Peyer's patch (tissue), 4 donors: ENCODE results near the gene FBXL16. TPM values are rescaled to one million over a fixed set of nuclear protein-coding genes. Genes with fewer than 3 reads are reported as not detected.
A peak's percentile ranks its signal among the peaks of the same experiment; 100 is the strongest.

Experiments
- DNase-seq, 3 donors: peaks; one replicate each; pipeline ENCODE4 v3.0.0-alpha.2; 2017 to 2019
- H3K27ac ChIP-seq, 4 donors: fragments of 200-600 bp; sonication (generic); one replicate each; pipeline ENCODE4 v1.5.1; 2016 to 2019
- H3K27me3 ChIP-seq, 2 donors: fragments of 200-600 bp; sonication (generic); one replicate each; pipeline ENCODE4 v1.5.1; 2019
- H3K36me3 ChIP-seq, 3 donors: fragments of 200-600 bp; sonication (generic); one replicate each; pipeline ENCODE4 v1.5.1; 2016 to 2019
- H3K4me1 ChIP-seq, 4 donors: fragments of 200-600 bp; sonication (generic); one replicate each; pipeline ENCODE4 v1.5.1; 2016 to 2019
- H3K4me3 ChIP-seq, 4 donors: fragments of 200-600 bp; sonication (generic); 1 replicate in 3 of 4; 2 replicates in 1 of 4; pipeline ENCODE4 v1.5.1; 2016 to 2019; ENCODE audit warnings: mild to moderate bottlenecking in 1 of 4
- H3K9me3 ChIP-seq, 4 donors: fragments of 200-600 bp; sonication (generic); one replicate each; pipeline ENCODE4 v1.5.1; 2016 to 2019; ENCODE audit warnings: mild to moderate bottlenecking in 1 of 4
- POLR2A ChIP-seq, 2 donors: fragments of 450-650 bp; IDR thresholded peaks; one replicate each; pipeline ENCODE4 v1.5.1; 2017; ENCODE audit warnings: antibody characterized with exemption in 2 of 2, mild to moderate bottlenecking in 2 of 2, moderate library complexity in 2 of 2
- total RNA-seq, 4 donors: library from RNA; depleted of rRNA; stranded (reverse); fragments of >200 nt; gene quantifications; one replicate each; pipeline ENCODE4 v1.1.0, GENCODE V29; 2016
- TF ChIP-seq, protein P1 (sequence below), 6 experiments: fragments of 450-650 bp in 4 of 6; fragments of 200-600 bp in 2 of 6; sonication (generic) in 1 of 6; IDR thresholded peaks; one replicate each; pipeline ENCODE4 v1.5.1; 2017 to 2019; ENCODE audit warnings: antibody characterized with exemption in 6 of 6, mild to moderate bottlenecking in 3 of 6, moderate library complexity in 1 of 6

The FBXL16 gene
- total RNA-seq, 4 donors from 2014 or later: 1.4 to 2.5 (median 1.9) TPM

DNA sequence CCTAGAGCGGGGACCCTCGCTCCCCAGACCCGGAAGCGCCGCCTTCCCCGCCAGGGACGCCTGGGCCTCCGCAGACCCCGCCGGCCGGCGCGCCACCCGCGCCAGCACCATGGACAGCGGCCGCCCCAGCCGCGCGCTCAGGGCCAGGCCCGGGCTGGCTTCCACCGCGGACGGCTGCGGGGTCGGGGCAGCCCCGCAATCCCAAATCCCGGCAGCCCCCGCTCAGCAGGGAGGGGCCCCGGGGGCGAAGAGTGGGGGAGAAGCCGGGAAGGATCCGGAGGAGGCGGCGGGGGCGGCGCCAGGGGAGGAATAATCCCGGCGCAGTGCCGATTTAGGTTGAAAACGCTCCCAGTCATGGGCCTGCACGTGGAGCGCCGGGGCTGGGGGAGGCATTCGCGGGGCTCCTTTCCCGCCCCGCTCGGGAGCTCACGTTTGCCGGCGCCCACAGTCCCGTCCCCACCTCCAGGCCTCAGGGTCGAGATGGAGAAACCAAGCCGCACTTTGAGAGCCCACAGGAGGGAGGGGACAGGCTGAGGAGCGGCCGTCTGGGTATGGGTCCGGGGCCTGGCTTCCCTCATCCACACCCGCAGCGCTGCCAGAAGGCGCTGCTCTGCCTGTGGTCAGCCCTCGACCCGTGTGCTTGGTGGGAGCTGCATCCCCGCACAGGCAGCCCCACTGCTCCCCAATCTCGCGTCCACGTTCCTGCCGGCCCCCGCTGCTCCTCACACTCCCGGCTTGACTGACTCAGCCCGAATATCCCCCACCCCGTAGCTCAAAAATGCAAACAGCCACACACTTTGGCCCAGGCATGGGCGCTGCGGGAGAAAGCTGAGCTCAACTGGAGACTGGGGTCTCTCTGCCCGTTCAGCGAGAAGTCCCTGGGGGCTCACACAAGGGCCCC lies 4.7 kb downstream of the FBXL16 start:
- H3K4me1 ChIP-seq: peaks cover 0 to 16% (median 9%) of the 10 kb centered on the region in 4 donors
- no peak overlapping the region for H3K27ac ChIP-seq
- H3K9me3 ChIP-seq: no peaks in the 10 kb centered on the region
- H3K27me3 ChIP-seq: peaks cover 0 to 57% of the 10 kb centered on the region in 2 donors
- no peak for DNase-seq
- no peaks in the 10 kb centered on the region for H3K36me3 ChIP-seq
- no peak overlapping the region for H3K4me3 ChIP-seq
- no peak for TF ChIP-seq POLR2A (IDR thresholded peaks at IDR 0.05)
- TF ChIP-seq, protein P1, sequence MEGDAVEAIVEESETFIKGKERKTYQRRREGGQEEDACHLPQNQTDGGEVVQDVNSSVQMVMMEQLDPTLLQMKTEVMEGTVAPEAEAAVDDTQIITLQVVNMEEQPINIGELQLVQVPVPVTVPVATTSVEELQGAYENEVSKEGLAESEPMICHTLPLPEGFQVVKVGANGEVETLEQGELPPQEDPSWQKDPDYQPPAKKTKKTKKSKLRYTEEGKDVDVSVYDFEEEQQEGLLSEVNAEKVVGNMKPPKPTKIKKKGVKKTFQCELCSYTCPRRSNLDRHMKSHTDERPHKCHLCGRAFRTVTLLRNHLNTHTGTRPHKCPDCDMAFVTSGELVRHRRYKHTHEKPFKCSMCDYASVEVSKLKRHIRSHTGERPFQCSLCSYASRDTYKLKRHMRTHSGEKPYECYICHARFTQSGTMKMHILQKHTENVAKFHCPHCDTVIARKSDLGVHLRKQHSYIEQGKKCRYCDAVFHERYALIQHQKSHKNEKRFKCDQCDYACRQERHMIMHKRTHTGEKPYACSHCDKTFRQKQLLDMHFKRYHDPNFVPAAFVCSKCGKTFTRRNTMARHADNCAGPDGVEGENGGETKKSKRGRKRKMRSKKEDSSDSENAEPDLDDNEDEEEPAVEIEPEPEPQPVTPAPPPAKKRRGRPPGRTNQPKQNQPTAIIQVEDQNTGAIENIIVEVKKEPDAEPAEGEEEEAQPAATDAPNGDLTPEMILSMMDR (IDR thresholded peaks at IDR 0.05): no peak

DNA sequence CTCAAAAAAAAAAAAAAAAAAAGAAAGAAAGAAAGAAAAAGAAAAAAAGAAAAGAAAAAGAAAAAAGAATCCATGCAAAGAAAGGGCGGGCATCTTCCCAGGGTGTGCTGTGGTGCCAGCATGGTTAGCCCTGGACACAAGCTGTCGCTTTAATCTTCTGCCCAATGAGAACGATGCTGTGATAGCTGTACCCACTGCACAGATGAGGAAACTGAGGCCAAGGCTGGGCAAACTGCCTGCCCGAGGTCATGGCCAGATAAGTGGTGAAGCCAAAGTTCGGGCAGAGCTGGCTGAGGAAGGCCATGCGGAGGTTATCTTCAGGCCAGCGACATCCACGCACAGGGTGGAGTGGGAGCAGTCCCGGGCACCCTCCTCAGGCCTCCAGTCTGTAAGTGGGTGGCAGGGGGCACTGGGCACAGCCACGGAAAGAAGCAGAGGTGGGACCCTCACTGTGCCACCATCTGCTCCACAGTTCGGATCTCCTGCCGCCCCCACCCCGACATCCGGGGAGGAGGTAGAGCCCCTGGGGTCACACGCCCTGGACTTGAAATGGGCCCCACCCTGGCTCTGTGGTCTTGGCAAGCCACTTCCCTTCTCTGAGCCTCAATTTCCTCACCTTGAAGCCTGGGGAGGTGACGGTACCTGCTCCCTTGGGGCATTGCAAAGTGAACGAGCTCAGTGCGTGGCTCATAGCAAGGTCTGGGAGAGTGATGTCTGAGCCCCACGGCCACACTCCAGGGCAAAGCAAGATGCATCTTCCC lies 6.5 kb downstream of the FBXL16 start:
- TF ChIP-seq POLR2A (IDR thresholded peaks at IDR 0.05): no peak
- TF ChIP-seq, protein P1 (IDR thresholded peaks at IDR 0.05): no peak
- no peaks in the 10 kb centered on the region for H3K9me3 ChIP-seq
- no peak for DNase-seq
- no peaks in the 10 kb centered on the region for H3K36me3 ChIP-seq
- peaks cover 0 to 23% (median 20%) of the 10 kb centered on the region in 4 donors for H3K4me1 ChIP-seq
- H3K27ac ChIP-seq: no peak overlapping the region
- no peak overlapping the region for H3K4me3 ChIP-seq
- peaks cover 0 to 61% of the 10 kb centered on the region in 2 donors for H3K27me3 ChIP-seq

DNA sequence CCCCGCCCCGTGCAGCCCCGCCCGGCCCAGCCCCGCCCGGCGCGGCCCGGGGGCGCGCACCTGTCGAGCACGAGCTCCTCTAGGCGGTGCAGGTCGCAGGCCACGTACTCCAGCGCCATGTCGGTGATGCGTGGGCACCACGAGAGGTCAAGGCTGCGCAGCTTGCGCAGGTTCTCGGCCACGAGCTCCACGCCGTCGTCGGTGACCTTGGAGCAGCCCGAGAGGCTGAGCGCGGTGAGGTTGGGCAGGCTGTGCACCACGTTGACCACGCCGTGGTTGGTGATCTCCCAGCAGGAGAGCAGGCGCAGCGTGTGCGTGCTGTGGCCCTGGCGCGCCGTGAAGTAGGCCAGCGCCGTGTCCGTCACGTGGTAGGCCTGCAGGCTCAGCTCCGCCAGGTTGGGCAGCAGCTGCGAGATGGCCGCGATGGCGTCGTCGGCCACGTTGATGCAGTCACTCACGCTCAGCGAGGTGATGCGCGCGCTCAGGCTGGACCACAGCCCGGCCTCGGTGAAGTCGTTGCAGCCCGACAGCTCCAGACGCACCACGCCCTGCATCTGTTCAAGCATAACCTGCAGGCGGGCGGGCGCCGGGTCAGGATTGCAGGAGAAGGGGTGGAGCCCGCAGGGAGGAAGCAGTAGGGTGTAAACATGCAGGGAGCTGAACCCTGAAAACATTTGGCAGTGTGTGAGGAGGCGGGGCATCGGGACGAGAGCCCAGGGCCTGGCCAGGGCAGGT lies 10.1 kb downstream of the FBXL16 start:
- Histone ChIP-seq H3K27me3 (peaks cover 0 to 39% of the 10 kb centered on the region in 2 donors), H3K36me3 (no peaks in the 10 kb centered on the region), H3K4me1 (peaks cover 0 to 29% (median 21%) of the 10 kb centered on the region in 4 donors), H3K4me3 (peak overlapping the region; percentile 37 to 58 (median 50)), H3K9me3 (no peaks in the 10 kb centered on the region), H3K27ac (peak overlapping the region; percentile 35 to 72 (median 56))
- DNase-seq: peak; percentile 63 to 87 (median 87)
- peak in 1 of 2 donors; percentile 19 for TF ChIP-seq POLR2A (IDR thresholded peaks at IDR 0.05)
- TF ChIP-seq, protein P1 (IDR thresholded peaks at IDR 0.05): no peak

DNA sequence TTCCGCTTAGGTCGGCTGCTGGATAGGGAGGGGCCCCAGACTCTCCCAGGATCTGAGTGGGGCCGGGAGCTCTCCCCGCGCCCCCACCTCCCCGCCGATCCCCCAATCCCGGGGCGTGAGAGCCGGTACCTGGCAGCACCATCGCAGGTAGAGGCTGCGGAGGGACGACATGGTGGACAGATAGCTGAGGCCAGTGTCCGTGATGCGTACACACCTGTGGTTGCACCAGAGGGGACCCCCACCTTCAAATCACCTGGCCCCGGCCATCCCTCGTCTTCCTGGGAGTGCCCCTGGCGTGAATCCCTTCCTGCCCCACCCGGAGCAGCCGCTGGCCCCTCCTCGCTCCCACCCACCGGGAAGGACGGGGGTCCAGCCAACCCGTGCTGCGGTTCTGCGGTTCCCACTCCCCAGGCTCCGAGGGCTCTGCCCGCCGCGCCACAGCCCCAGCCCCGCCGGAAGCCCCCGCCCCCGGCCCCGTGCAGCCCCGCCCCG lies 10.7 kb downstream of the FBXL16 start:
- H3K9me3 ChIP-seq: no peaks in the 10 kb centered on the region
- H3K27ac ChIP-seq: peak overlapping the region in 2 of 4 donors; percentile 47 to 60
- H3K4me3 ChIP-seq: peak overlapping the region; percentile 37 to 58 (median 50)
- H3K36me3 ChIP-seq: no peaks in the 10 kb centered on the region
- TF ChIP-seq POLR2A (IDR thresholded peaks at IDR 0.05): no peak
- TF ChIP-seq, protein P1 (IDR thresholded peaks at IDR 0.05): no peak
- DNase-seq: no peak
- peaks cover 0 to 33% of the 10 kb centered on the region in 2 donors for H3K27me3 ChIP-seq
- H3K4me1 ChIP-seq: peaks cover 0 to 29% (median 20%) of the 10 kb centered on the region in 4 donors
